ENCODE data around the gene YDJC. TPM values are rescaled to one million over a fixed set of nuclear protein-coding genes. Genes with fewer than 3 reads are reported as not detected.
A peak's percentile ranks its signal among the peaks of the same experiment; 100 is the strongest.
"Not testable (repeated sequence)": the region's sequence is repeated elsewhere in the genome, so short reads cannot be mapped to it uniquely, and the experiment has no call there.

The YDJC gene
- total RNA-seq, 1 donor from 2014 or later: 18.4 TPM

GRCh38 chr22:21641789-21642583 lies 12.2 kb upstream of the YDJC start, which contains the start of gene SDF2L1:
Gene SDF2L1 (plus strand): TSS chr22:21642302. CDS start chr22:21642337, 35 bp downstream.
- peak; percentile 7 for TF ChIP-seq CTCF (conservative IDR thresholded peaks at IDR 0.05)
- Mint-ChIP-seq H3K27ac (ENCODE audit: unreplicated experiment) (peak within 1 kb of the TSS; percentile 78), H3K36me3 (ENCODE audit: low read depth) (peaks cover 9% of the 10 kb centered on the region), H3K4me1 (peaks cover 35% of the 10 kb centered on the region), H3K9me3 (no peaks in the 10 kb centered on the region), H3K27me3 (ENCODE audit: low read depth) (no peaks in the 10 kb centered on the region), H3K4me3 (peak within 1 kb of the TSS; percentile 88)
- DNase-seq (ENCODE audit: low read depth, low spot score): peak; percentile 94

DNA sequence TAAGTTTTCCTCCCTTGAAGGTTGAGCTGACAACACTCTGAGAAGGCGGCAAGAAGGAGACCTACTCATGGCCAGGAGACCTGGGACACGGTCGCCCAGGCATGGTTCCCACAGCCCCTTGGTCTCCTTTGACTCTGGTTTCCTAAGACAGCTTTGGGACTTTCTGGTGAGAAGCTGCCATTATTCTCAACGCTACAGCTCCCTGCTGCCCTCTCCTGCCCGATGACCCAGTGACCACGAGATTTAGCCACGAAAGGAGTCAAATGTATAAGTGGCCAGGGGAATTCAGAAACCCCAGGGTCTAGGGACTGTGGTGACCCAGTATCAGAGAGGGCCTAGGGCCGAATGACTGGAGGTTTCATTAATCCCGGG lies 11.6 kb upstream of the YDJC start:
- no peaks in the 10 kb centered on the region for H3K27me3 Mint-ChIP-seq (ENCODE audit: low read depth)
- peak; percentile 57 for TF ChIP-seq CTCF (conservative IDR thresholded peaks at IDR 0.05)
- H3K9me3 Mint-ChIP-seq: no peaks in the 10 kb centered on the region
- peak overlapping the region; percentile 88 for H3K4me3 Mint-ChIP-seq
- DNase-seq (ENCODE audit: low read depth, low spot score): peak; percentile 57
- peaks cover 7% of the 10 kb centered on the region for H3K36me3 Mint-ChIP-seq (ENCODE audit: low read depth)
- peak overlapping the region; percentile 64 for H3K27ac Mint-ChIP-seq (ENCODE audit: unreplicated experiment)
- peaks cover 29% of the 10 kb centered on the region for H3K4me1 Mint-ChIP-seq

- Mint-ChIP-seq H3K27ac (ENCODE audit: unreplicated experiment) (no peak overlapping the region), H3K9me3 (no peaks in the 10 kb centered on the region), H3K4me3 (peak overlapping the region; percentile 88), H3K27me3 (ENCODE audit: low read depth) (no peaks in the 10 kb centered on the region), H3K36me3 (ENCODE audit: low read depth) (peaks cover 7% of the 10 kb centered on the region), H3K4me1 (peaks cover 28% of the 10 kb centered on the region)
- DNase-seq (ENCODE audit: low read depth, low spot score): no peak
- TF ChIP-seq CTCF (conservative IDR thresholded peaks at IDR 0.05): no peak
These were observed 11.0 kb upstream of the YDJC start for GRCh38 chr22:21640810-21641209.

GRCh38 chr22:21639359-21639758 lies 9.5 kb upstream of the YDJC start:
- H3K36me3 Mint-ChIP-seq (ENCODE audit: low read depth): peaks cover 7% of the 10 kb centered on the region
- TF ChIP-seq CTCF (conservative IDR thresholded peaks at IDR 0.05): no peak
- H3K27me3 Mint-ChIP-seq (ENCODE audit: low read depth): no peaks in the 10 kb centered on the region
- H3K27ac Mint-ChIP-seq (ENCODE audit: unreplicated experiment): no peak overlapping the region
- DNase-seq (ENCODE audit: low read depth, low spot score): no peak
- H3K4me1 Mint-ChIP-seq: peaks cover 28% of the 10 kb centered on the region
- H3K9me3 Mint-ChIP-seq: no peaks in the 10 kb centered on the region
- H3K4me3 Mint-ChIP-seq: peak overlapping the region; percentile 57

- H3K4me1 Mint-ChIP-seq: peaks cover 17% of the 10 kb centered on the region
- H3K27me3 Mint-ChIP-seq (ENCODE audit: low read depth); H3K36me3 Mint-ChIP-seq (ENCODE audit: low read depth); H3K27ac Mint-ChIP-seq (ENCODE audit: unreplicated experiment); DNase-seq (ENCODE audit: low read depth, low spot score); H3K4me3 Mint-ChIP-seq; H3K9me3 Mint-ChIP-seq: not testable (repeated sequence)
These were observed 7.6 kb upstream of the YDJC start for GRCh38 chr22:21637450-21637849.

GRCh38 chr22:21636629-21637218 lies 6.9 kb upstream of the YDJC start:
- no peak overlapping the region for H3K4me3 Mint-ChIP-seq
- no peaks in the 10 kb centered on the region for H3K36me3 Mint-ChIP-seq (ENCODE audit: low read depth)
- TF ChIP-seq CTCF (conservative IDR thresholded peaks at IDR 0.05): no peak
- H3K27me3 Mint-ChIP-seq (ENCODE audit: low read depth): no peaks in the 10 kb centered on the region
- peaks cover 13% of the 10 kb centered on the region for H3K4me1 Mint-ChIP-seq
- no peak for DNase-seq (ENCODE audit: low read depth, low spot score)
- H3K9me3 Mint-ChIP-seq: no peaks in the 10 kb centered on the region
- H3K27ac Mint-ChIP-seq (ENCODE audit: unreplicated experiment): no peak overlapping the region

All from neural crest cell (in vitro differentiated cells).